HPDE6-E6E7 (cell line): Measurements from ENCODE around the gene SOX5.
"Not testable (repeated sequence)": the region's sequence is repeated elsewhere in the genome, so short reads cannot be mapped to it uniquely, and the experiment has no call there.

Experiments
- DNase-seq: peaks from one replicate; pipeline ENCODE4 v3.0.0; 2011; ENCODE audit warnings: missing footprints; ENCODE audit errors: extremely low spot score

Gene SOX5

DNA sequence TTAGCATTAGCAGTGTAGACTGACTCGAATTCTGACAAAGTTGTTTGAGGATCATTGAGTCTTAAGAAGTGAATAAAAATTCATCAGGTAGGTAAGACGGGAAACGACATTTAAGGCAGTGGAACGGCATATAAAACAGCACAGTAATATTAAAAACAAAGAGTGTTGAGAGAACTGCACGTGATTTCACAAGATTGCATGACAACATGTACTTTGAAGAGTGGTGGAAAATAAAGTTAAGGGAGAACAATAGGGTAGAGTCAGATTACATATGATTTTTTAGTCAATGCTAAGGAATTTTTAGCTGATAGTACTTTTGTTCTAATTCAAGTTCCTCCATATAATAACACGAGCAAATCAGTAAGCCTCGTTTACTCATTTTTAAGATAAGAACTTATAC is 115.4 kb downstream of the SOX5 start:
- peak; percentile 0 for DNase-seq

DNA sequence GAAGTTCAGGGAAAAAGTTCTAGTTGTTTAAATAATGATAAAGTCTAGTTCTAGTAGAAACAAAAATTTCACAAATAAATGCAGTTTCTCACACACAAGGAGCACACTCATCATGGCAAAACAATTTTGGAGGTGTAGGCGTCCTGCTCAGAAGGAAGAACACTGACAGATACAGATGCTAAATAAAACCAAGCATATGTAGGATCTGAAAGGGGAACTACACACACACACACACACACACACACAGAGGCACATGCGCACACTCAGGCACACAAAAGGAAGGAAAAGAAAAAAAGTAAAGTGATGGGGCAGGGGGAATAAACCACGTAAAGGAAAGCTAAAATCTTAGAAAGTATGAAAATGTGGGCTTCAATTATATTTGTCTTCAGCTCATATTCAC is 117.7 kb downstream of the SOX5 start:
- DNase-seq, result no peak

DNA sequence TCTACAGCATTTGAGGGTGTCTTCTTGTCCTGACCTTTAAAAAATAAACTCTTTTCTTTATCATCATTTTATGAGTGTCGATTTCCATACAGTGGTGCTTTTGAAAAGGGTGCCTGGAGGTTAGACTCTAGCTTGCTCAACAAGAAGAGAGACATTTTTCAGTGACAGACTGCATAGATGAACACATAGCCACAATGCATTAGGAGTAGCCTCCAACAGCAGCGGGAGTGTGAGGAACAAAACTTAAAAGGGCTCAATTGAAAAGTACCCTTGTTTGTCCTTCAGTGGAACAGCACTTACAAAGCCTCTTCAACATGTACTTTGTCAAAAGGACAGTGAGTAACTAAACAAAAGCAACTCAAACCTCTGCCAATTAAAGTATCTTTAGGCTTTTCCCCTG is 119.3 kb downstream of the SOX5 start:
- DNase-seq, result no peak

DNA sequence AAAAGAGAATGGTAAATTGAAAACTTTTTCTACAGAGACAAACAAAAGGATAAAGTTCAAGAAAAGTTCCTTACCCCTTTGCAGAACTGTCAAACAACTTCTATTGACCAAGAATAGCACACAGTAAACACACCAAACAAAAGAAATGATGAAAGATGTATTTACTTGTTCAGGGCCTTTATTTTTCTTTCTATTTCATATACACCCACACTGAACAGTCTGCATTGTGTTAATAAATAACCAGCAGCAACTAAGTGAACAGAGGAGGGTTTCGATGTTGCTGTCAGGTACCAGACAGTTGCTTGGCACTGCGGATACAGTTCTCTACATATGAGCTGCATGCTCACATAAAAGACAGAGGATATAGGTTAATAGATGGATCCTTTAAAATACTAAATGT is 122.1 kb downstream of the SOX5 start:
- no peak for DNase-seq

DNA sequence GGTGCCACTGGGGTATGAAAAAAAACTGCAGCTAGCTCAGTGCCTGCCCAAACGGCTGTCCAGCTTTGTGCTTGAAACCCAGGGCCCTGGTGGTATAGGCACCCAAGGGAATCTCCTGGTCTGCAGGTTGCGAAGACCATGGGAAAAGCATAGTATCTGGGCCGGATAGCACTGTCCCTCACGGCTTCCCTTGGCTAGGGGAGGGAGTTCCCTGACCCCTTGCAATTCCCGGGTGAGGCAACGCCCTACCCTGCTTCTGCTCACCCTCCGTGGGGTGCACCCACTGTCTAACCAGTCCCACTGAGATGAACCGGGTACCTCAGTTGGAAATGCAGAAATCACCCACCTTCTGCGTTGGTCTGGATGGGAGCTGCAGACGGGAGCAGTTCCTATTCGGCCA is 124.3 kb downstream of the SOX5 start:
- not testable (repeated sequence) for DNase-seq

DNA sequence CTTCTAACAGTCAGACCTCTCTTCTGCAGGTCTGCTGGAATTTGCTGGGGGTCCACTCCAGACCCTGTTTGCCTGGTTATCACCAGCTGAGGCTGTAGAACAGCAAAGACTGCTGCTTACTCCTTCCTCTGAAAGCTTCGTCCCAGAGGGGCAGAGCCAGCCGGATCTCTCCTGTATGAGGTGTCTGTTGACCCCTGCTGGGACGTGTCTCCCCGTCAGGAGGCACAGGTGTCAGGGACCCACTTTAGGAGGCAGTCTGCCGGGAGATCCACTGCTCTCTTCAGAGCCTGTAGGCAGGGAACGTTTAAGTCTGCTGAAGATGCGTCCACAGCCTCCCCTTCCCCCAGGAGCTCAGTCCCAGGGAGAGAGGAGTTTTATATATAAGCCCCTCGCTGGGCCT is 125.1 kb downstream of the SOX5 start:
- DNase-seq, result no peak

DNA sequence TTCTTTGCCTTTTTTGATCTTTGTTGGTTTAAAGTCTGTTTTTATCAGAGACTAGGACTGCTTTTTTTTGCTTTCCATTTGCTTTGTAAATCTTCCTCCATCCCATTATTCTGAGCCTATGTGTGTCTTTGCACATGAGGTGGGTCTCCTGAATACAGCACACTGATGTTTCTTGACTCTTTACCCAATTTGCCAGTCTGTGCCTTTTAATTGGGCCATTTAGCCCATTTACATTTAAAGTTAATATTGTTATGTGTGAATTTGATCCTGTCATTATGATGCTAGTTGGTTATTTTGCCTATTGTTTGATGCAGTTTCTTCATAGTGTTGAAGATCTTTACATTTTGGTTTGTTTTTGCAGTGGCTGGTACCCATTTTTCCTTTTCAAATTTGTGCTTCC is 126.6 kb downstream of the SOX5 start:
- DNase-seq, result not testable (repeated sequence)

DNA sequence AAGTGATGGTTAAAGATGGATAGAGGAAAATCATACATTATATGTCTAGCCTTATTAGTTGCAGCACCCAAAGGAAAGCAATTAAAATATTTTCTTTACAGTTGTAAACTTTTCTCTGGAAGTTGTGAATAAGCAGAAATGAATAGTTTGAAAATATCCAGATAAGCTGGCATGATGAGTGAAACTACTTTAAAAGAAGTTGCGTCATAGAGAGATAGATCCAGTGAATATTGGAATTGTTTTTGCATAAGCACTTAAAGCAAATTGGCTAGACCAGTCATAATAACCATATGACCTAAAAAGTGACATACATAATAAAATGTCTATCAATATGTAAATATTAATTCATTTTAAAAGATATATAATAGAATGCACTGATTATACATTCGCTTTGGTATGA is 132.1 kb downstream of the SOX5 start:
- no peak for DNase-seq

DNA sequence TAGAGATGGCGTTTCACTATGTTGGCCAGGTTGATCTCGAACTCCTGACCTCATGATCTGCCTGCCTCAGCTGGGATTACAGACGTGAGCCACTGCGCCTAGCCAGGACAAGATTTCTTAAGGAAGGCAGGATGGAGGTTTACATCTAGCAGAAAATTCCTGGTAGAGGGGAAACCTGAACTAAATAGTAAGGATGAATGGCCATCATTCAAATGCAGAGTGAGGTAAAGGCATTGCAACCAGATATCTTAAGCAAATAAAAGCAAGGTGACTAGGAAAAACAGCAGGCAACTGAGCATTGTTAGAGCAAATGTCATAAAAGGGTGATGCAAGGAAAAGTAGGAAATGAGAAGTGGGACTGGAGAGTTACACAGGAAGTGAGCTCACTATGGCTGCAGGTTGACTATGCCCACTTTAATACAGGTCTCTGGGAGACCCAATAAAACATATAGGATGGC is 133.0 kb downstream of the SOX5 start:
- DNase-seq, result no peak

DNA sequence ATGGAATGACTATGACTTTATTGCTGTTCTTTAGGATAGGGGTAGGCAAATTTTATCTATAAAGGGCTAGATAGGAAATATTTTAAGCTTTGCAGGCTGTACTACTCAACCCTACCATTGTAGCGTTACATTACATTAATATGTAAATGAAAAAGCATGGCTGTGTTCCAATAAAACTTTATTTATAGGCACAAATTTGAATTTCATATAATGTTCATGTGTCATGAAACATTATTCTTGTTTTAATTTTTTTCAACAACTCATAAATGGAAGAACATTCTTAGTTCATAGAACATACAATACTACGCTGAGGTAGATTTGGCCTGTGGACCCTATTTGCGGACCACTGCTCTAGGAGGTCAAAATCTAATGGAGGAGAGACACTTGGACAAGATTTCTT is 133.7 kb downstream of the SOX5 start:
- DNase-seq, result no peak

DNA sequence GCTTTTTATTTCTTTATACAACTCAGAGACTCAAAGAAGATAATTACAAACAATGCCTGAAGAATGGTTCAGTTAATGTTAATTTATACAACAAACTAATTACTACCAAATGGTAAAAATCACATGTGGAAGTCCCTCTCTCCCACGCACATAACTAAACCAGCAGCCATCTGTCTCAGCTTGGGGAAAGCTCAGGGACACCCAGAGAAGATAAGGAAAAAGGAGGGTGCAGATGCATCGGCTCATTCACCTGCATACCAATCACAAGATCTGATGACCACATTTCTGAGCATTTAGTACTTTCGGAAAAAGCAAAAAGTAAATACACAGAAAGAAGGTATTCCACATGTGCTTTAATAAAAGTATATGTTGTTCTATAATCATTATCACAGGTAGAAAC is 136.3 kb downstream of the SOX5 start:
- DNase-seq, result no peak

DNA sequence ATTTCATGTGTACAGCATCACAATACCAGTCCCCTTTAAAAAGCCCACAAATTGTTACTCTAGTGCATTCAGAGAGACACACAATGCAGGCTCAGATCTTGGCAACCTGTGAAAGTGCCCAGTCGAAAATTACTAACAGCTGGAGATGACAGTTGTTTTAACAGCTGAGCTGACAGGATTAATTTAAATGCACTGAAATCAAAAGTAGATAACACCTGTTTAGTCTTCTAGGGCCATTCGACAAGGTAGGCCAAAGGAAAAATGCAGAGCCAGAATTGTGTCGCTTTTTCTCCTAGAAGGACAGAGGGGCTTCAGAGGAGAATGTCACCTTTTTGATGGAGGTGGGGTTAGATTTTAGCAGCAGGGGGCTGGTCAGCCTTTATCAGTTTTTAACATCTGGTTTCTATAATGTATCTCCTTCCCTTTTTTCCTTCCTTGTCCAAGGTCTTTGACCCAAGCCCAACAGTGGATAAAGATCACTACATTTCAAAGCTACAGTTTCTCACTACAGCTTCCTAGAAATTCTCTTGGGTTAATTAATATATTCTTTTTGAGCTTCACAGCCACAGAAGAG is 139.1 kb downstream of the SOX5 start:
- DNase-seq, result no peak

DNA sequence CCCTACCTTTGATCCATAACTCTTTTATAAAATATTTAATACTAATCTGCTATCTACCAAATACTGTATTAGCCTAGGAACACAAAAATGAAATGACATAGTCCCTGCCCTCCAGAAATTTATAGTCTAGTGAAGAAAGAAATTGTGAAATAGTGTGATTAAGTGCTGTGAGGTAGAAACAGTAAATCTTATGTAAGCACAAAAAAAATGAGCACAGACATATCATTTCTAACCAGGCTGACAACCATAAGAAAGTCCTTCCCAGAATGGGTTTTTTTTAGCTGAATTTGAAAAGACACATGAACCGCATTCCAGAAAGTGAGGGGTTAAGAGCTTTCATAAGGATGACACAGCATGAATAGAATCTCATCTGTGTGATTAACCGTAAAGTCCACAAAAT is 145.9 kb downstream of the SOX5 start:
- DNase-seq, result no peak

DNA sequence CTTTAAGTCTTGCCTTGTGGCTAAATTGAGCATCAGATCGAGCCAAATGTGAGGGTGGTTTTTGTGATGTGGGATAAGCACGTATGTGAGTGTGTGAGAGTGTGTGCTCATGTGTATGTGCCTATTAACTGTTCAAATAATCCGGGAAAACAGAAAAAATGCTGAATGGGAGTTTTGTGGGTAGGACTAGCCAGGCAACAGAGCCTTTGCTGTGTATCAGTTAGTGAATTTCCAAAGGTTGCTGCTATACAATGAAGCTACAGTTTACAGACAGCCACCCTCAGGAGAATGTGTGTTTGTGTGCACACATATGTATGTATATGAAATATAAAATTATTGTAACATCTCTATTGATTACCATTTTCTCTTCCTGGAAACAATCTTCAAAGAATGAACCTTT is 154.0 kb downstream of the SOX5 start:
- DNase-seq, result no peak

DNA sequence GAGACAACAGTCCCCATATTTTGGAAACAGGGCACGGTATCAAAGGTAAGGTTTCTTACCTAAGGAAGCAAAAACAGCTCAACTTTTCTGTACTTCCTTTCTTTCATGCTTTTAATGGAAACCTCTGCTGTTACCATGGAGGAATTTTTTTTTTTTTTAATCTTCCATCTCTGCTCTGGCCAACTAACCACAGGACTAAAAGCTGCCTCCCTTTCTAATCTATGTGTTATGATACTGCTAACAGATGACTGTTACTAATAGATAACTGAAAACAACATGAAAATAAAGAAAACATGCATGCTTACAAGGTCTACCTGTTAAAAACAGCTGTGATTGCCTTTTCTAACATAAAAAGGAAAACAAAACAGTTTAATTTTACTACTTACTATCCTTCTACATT is 168.4 kb downstream of the SOX5 start:
- no peak for DNase-seq

DNA sequence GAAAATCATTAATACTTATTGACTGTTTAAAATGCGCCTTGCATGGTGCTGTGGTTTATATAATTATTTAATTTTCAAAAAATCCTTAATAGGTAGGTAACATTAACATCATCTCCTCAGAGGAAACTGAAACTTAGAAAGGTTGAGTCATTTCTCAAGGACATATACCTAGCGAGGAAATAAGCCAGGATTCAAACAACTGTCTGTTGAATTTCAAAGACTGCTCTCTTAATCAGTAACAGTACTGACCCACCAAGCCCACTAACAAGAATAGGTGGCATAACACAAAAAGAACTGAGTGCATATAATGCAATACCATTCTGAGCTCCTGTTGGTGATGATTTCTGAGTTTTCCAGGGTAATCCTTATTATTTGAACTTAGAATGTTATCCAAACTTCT is 174.3 kb downstream of the SOX5 start:
- no peak for DNase-seq

DNA sequence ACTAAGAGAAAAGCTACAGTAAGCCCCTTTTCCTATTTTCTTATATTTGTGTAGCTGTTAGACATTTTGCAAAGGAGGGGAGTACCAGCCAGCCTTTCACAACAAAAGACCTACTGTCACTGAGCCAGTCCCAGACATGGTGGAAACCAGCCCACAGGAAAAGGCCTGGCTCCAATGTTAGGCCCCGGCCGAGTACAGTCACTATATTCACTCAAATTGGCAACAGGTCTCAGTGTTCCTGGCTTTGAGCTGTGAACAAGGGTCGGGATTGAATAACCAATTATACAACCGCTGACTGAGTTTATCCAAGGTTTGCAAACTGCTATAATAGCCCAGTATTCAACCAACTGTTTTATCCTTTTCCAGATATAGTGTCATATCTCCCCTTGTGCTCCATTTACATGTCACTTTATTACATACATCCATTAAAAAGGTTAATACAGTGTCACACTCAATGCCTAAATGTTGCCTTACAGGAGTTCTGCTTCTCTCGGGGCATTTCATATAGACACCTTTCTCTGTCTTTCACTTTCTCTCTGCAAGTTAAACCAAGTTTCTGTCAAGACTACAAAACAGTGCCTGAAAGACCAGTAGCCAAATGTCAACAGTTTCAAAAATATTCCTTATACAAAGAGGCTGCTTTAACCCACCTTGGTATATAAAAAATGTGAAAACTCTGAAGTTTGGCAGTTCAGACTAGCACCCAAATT is 178.1 kb downstream of the SOX5 start:
- DNase-seq, result no peak

DNA sequence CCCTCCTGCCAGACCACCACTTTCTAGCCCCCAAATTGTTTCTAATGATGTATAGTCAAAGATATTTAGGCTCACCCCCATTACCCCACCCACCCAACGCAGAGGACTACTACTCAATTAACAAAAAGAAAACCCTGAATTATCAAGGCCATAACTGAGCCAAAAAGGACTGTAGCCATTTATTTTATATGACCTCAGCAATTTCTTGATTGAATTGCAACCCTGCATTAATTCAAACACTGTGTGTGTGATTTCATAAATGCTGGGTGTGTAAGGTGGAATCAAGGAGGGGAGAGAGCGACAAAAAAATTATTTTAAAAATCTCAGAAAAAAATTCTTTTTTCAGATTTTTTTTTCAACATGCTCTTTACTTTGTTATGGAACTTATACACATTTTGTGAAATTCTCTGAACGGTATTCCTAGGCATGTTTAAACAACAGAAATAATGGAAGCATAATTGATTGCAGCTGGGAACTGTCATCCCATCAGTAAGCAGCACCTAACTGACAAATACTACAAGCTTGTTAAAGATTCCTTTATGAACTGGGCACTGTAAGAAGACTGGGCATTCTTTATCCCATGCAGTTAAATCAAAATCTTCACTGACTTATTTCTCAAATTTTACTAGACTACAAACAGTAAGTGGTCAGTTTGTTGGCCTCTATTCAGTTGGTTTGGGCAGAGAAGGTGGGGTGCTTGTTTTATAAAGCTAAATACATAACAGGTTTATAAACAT is 179.1 kb downstream of the SOX5 start:
- no peak for DNase-seq

DNA sequence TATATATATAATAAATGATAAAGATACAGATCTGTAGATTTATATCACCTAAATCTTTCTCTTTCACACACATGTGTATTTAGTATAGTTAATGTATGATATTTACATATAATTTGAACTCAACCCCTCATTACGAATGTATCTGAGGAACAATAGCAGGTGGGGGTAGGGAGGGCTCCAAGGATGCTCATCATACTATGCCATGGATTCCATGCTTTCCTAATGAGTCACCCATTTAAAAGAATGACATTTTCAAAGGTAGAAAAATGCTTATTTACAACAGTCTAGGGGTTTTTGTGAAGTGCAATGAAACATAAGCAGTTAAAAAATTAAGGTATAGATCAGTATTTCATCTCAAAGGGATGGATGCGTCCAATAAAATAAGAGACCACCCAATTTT is 181.6 kb downstream of the SOX5 start:
- DNase-seq, result no peak

DNA sequence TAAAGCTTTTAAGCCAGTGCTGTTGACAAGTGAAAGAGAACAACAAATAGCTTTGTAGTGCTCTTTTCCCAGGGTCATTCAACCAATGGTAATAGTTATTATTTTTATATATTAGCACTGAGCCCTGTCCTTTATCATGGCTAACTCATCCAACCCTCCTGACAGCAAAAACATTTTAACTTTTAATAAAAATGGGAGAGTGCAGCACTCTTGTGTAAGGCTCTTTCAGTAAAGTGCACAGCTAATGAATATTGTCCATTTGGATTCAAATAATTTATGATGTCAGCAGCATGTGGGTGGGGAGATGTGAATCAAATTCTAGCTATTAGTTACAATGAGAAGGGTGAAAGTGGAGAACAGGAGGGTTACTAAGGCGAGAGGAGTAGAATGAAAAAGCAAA is 185.7 kb downstream of the SOX5 start:
- DNase-seq, result no peak

DNA sequence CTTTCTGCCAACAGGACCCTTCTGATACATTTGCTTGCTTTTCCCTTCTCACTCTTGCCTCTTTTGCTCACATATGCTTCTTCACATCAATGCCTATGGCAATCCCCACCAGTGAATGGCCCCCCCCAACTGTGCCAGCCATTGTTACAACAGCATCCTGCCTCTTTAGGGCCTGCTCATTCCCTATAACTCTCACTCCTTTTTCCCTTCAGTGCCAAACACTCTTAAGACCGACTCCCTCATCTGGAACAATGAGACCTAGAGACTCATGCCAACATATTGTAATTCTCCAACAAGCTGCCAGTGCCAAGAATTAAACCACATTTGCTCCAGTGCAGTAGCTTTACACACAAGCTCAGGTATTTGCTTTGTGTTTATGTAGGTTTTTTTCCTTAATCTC is 189.0 kb downstream of the SOX5 start:
- DNase-seq, result no peak

DNA sequence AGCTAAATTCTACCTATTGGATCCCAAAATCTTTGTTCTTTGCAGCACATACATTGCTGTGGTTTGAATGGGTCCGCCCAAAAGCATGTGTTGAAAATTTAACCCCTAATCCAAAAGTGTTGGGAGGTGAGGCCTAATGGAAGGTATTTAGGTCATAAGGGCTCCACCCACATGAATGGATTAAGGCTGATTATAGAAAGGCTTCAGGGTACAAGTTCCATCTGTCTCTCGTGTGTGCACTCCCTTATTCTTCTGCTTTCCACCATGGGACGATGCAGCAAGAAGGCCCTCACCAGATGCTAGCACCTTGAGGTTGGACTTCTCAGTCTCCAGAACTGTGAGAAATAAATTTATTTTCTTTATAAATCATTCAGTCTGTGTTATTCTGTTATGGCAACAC is 190.9 kb downstream of the SOX5 start:
- DNase-seq, result no peak

DNA sequence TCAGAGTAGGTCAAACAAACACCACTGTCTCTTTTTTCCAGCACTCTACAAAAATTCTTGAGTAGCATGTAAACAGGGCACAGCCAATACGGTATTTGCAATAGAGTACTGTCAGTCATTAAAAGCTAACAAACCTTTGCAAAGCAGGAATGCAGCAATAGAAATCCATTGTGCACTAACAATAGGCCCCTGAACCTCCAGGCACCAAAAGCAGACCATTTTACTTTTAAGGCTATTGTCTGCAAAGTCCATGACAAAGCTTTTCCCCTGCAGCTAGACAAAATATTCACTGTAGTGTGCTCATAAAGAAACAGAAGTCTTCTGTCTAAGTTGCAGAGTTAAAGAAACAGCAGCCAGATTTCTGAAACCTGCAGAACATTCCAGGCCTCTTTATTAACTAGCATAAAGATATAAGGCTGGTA is 191.9 kb downstream of the SOX5 start:
- DNase-seq, result no peak
